Stomach (tissue), 9 donors: ENCODE measurements around the gene CINP. TPM values are rescaled to one million over a fixed set of nuclear protein-coding genes. Genes with fewer than 3 reads are reported as not detected.
A peak's percentile ranks its signal among the peaks of the same experiment; 100 is the strongest.

ENCODE experiments used
- DNase-seq, 2 donors: peaks; one replicate each; pipeline versions ENCODE4 v3.0.0 to v3.0.0-alpha.2; 2013 to 2019
- H3K27ac ChIP-seq, 5 donors: fragments of 200-600 bp in 4 of 5; sonication (generic) in 4 of 5; one replicate each; pipeline ENCODE4 v1.5.1; 2013 to 2019; ENCODE audit warnings: mild to moderate bottlenecking in 1 of 5, moderate library complexity in 1 of 5
- H3K27me3 ChIP-seq, 3 donors: fragments of 200-600 bp; sonication (generic); one replicate each; pipeline ENCODE4 v1.5.1; 2017 to 2019; ENCODE audit warnings: mixed run types in 1 of 3
- H3K36me3 ChIP-seq, 4 donors: fragments of 200-600 bp; sonication (generic); 1 replicate in 3 of 4; 2 replicates in 1 of 4; pipeline ENCODE4 v1.5.1; 2016 to 2019
- H3K4me1 ChIP-seq, 4 donors: fragments of 200-600 bp; sonication (generic); one replicate each; pipeline ENCODE4 v1.5.1; 2016 to 2019
- H3K4me3 ChIP-seq, 4 donors: fragments of 200-600 bp; sonication (generic) in 3 of 4; one replicate each; pipeline ENCODE4 v1.5.1; 2016 to 2019; ENCODE audit warnings: mild to moderate bottlenecking in 1 of 4
- H3K9me3 ChIP-seq, 4 donors: fragments of 200-600 bp; sonication (generic); one replicate each; pipeline ENCODE4 v1.5.1; 2016 to 2019
- EP300 ChIP-seq: sonication (generic); formaldehyde crosslinking; IDR thresholded peaks from one replicate; pipeline ENCODE4 v1.6.1; 2017; ENCODE audit warnings: antibody characterized with exemption
- POLR2A ChIP-seq, 4 donors: fragments of 450-650 bp; IDR thresholded peaks; one replicate each; pipeline ENCODE4 v1.6.1; 2016; ENCODE audit warnings: antibody characterized with exemption in 4 of 4, control low read depth in 2 of 4, mild to moderate bottlenecking in 1 of 4, moderate library complexity in 1 of 4
- POLR2AphosphoS5 ChIP-seq, 3 donors: sonication (generic); formaldehyde crosslinking; IDR thresholded peaks; one replicate each; pipeline ENCODE4 v1.6.1; 2016; ENCODE audit warnings: antibody characterized with exemption in 3 of 3
- WGBS, 5 donors: extraction: QIAGEN DNeasy Blood & Tissue Kit in 3 of 5; methylation state at CpG; one replicate each; pipeline versions ENCODE4 v1.1.5 to v1.1.7; 2013 to 2018; 5-methylcytosine and 5-hydroxymethylcytosine counted together
- intact Hi-C: fragments of 100-400 bp; cut with DNase I; formaldehyde crosslinking; loops from one replicate; pipeline ENCODE4 v1.15.1; 2023; ENCODE audit warnings: low total_unique reads
- polyA plus RNA-seq, 3 donors: library from polyadenylated mRNA; stranded (reverse); fragments of 200-250 nt; gene quantifications; one replicate each; pipeline ENCODE4 v1.2.3, GENCODE V29; 2013
- total RNA-seq, 5 donors: library from RNA; depleted of rRNA; stranded (reverse); fragments of >200 nt; gene quantifications; one replicate each; pipeline versions ENCODE4 v1.1.0 to v1.2.3, GENCODE V29; 2014 to 2016
- TF ChIP-seq, protein P1 (sequence below), 7 experiments: fragments of 450-650 bp in 4 of 7; fragments of 200-600 bp in 3 of 7; sonication (generic) in 3 of 7; IDR thresholded peaks; one replicate each; pipeline ENCODE4 v1.5.1; 2016 to 2019; ENCODE audit warnings: antibody characterized with exemption in 7 of 7, control low read depth in 2 of 7, mild to moderate bottlenecking in 1 of 7
- donor health status: healthy with polysubstance abuse.
- donor health status: Bipolar disorder and iron deficiency.
- donor health status: healthy.

CINP gene
- total and polyA plus RNA-seq, 8 donors: 0.29 to 65.5 (median 33.4) TPM

DNA sequence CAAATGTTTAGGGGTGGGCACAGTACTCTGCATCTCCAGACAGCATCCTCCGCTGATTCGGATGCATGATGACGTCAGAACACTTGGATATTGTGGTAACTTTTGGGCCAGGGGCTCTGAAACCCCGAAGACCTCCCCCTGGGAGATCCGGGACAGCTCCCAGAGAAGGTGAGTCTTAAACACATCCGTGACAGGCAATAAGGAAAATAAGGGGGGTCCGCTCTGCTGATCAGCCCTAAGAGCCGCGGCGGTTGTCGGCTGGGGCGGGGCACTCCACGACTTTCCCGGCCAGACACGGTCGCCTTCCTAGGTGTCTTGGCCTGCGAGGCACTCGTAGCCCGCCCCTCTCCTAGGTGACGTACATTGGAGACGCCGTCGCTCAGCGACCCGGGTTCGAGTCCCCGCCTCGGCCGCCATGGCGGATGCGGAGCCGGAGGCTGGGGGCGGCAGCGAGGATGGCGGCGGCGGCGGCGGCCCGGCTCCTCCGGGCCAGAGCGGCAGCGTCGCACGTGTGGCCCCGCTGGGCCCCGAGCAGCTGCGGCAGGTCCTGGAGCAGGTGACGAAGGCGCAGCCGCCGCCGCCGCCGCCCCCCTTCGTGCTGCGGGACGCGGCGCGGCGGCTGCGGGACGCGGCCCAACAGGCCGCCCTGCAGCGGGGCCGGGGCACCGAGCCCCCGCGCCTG, 43.2 kb downstream of the CINP start, which contains the start of gene ZNF839:
ZNF839 (plus strand) TSS at position 396 of the 682 bp plus-strand sequence; CDS start at position 416, 20 bp downstream.
- Histone ChIP-seq H3K4me3 (peak within 1 kb of the TSS; percentile 72 to 83 (median 77)), H3K36me3 (no peaks in the 10 kb centered on the region), H3K27ac (peak within 1 kb of the TSS; percentile 92 to 98 (median 94)), H3K27me3 (no peaks in the 10 kb centered on the region), H3K9me3 (no peaks in the 10 kb centered on the region), H3K4me1 (peaks cover 21 to 62% (median 52%) of the 10 kb centered on the region in 4 donors)
- 0 to 1% (median 0%) methylated on average over 13 to 71 of the region's 71 CpGs for WGBS, 5 donors
- peak; percentile 70 to 92 (median 80) for TF ChIP-seq POLR2AphosphoS5 (IDR thresholded peaks at IDR 0.05)
- no peak for TF ChIP-seq EP300
- no peak for TF ChIP-seq POLR2A (IDR thresholded peaks at IDR 0.05)
- TF ChIP-seq, protein P1, sequence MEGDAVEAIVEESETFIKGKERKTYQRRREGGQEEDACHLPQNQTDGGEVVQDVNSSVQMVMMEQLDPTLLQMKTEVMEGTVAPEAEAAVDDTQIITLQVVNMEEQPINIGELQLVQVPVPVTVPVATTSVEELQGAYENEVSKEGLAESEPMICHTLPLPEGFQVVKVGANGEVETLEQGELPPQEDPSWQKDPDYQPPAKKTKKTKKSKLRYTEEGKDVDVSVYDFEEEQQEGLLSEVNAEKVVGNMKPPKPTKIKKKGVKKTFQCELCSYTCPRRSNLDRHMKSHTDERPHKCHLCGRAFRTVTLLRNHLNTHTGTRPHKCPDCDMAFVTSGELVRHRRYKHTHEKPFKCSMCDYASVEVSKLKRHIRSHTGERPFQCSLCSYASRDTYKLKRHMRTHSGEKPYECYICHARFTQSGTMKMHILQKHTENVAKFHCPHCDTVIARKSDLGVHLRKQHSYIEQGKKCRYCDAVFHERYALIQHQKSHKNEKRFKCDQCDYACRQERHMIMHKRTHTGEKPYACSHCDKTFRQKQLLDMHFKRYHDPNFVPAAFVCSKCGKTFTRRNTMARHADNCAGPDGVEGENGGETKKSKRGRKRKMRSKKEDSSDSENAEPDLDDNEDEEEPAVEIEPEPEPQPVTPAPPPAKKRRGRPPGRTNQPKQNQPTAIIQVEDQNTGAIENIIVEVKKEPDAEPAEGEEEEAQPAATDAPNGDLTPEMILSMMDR (IDR thresholded peaks at IDR 0.05): peak in 1 of 7 experiments; percentile 9
- intact Hi-C loops: no loop called here
- peak; percentile 93 to 97 for DNase-seq

DNA sequence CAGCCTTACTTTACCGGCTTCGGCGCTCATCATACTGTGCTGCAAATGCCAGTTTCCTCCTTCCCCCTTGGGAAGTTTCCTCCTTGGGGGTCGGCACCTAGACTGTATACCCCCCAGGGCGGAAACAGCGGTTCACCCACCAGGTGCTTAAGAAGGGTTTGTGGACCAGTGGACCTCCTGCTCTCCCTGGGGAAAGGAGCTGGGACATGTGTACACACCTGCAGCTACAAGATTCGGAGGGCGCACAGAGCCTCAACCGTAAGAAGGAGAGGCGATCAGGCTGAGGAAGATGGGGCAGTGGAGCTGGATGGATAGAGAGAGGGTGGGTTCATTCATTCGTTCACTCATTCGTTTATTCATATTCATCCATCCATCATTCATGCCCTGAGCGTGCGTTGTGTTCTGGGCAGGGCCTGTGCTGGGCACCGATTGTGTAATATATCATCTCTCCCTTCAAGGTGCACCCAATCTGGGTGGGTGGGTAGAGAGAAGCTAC, 43.9 kb downstream of the CINP start:
- peak in 1 of 2 donors; percentile 31 for DNase-seq
- peaks cover 21 to 66% (median 56%) of the 10 kb centered on the region in 4 donors for H3K4me1 ChIP-seq
- peak overlapping the region; percentile 92 to 98 (median 94) for H3K27ac ChIP-seq
- H3K36me3 ChIP-seq: no peaks in the 10 kb centered on the region
- TF ChIP-seq POLR2AphosphoS5 (IDR thresholded peaks at IDR 0.05) (no peak), EP300 (no peak), POLR2A (IDR thresholded peaks at IDR 0.05) (no peak)
- TF ChIP-seq, protein P1 (IDR thresholded peaks at IDR 0.05): no peak
- 52 to 68% (median 63%) methylated on average over 15 of the region's 15 CpGs for WGBS, 5 donors
- no peaks in the 10 kb centered on the region for H3K9me3 ChIP-seq
- no peaks in the 10 kb centered on the region for H3K27me3 ChIP-seq
- peak overlapping the region; percentile 72 to 83 (median 77) for H3K4me3 ChIP-seq
- intact Hi-C loops: no loop called here

DNA sequence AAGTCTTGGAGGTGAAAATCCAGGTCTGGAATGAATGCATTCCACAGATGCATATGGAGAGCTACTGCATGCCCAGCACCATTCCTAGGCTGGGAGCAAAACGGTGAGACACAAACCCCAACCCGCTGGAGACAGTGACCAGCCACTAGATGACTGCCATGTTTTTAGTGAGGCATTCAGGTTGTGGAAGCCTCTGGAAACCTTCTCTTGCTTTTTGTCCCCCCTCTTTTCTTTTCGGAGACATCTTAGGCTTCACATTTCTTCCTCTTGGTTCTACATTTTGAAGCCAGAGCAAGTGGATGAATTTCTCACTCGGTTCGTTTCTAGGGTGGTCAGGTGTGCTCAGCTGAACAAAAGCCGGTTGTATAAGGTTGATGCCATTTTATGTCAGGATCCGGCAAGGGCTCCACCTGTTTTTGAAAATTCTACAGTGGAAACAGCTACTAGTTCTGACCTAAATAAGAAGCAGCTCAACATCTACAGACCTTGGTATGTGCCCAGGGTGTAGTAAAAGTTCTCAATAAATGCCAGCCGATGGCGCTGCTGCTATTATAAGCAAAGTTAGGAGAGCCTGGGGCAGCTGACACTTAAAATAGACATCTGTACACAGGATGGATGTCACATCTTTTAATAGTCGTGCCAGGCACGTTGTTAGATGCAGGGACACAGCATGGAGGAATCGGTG, 45.0 kb downstream of the CINP start:
- peak overlapping the region; percentile 49 to 54 (median 52) for H3K4me3 ChIP-seq
- peak in 1 of 2 donors; percentile 48 for DNase-seq
- H3K36me3 ChIP-seq: no peaks in the 10 kb centered on the region

More for the DNA sequence above, 45.0 kb downstream of the CINP start:
- peaks cover 21 to 61% (median 54%) of the 10 kb centered on the region in 4 donors for H3K4me1 ChIP-seq
- H3K9me3 ChIP-seq: no peaks in the 10 kb centered on the region
- intact Hi-C loops: no loop called here
- no peak for TF ChIP-seq EP300
- TF ChIP-seq, protein P1 (IDR thresholded peaks at IDR 0.05): no peak
- no peak for TF ChIP-seq POLR2A (IDR thresholded peaks at IDR 0.05)
- TF ChIP-seq POLR2AphosphoS5 (IDR thresholded peaks at IDR 0.05): no peak
- peak overlapping the region; percentile 77 to 98 (median 85) for H3K27ac ChIP-seq
- no peaks in the 10 kb centered on the region for H3K27me3 ChIP-seq
- WGBS, 5 donors: 50 to 59% (median 57%) methylated on average over 12 of the region's 12 CpGs
